Choroid plexus epithelial cell (primary cell): ENCODE data around the gene CCM2.

Experiments
- DNase-seq: peaks from one replicate; pipeline ENCODE4 v3.0.0-alpha.2; 2010; ENCODE audit warnings: low read depth
- H3K4me3 ChIP-seq: 2 replicates; pipeline ENCODE4 v1.5.1; 2011; ENCODE audit warnings: low read depth, mild to moderate bottlenecking, control low read depth, low read length, moderate library complexity
- TF ChIP-seq, protein P1 (sequence below): conservative IDR thresholded peaks from 2 replicates; pipeline ENCODE4 v1.5.1; 2011; ENCODE audit warnings: low read depth, mild to moderate bottlenecking, control low read depth, inconsistent platforms, low read length, moderate library complexity

The CCM2 gene

DNA sequence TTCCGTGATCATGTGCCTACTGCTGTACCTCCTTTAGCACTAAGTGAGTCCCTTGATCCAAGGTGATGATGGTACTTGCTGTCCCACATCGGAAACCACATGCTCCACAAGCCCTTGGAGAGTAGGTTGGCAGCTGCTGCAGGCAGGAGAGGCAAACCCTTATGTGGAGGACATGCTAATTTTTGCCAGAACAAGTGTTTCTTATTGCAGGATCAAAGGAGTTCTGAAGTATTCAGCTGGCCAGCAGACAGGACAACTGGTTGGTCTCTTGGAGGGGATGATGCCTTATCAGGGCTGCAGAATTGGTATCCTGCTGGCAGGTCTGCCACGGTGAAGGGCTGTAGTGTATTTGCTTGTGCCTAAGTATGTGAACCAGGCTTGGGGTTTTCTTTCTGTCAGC is 52.0 kb downstream of the CCM2 start:
- TF ChIP-seq, protein P1, sequence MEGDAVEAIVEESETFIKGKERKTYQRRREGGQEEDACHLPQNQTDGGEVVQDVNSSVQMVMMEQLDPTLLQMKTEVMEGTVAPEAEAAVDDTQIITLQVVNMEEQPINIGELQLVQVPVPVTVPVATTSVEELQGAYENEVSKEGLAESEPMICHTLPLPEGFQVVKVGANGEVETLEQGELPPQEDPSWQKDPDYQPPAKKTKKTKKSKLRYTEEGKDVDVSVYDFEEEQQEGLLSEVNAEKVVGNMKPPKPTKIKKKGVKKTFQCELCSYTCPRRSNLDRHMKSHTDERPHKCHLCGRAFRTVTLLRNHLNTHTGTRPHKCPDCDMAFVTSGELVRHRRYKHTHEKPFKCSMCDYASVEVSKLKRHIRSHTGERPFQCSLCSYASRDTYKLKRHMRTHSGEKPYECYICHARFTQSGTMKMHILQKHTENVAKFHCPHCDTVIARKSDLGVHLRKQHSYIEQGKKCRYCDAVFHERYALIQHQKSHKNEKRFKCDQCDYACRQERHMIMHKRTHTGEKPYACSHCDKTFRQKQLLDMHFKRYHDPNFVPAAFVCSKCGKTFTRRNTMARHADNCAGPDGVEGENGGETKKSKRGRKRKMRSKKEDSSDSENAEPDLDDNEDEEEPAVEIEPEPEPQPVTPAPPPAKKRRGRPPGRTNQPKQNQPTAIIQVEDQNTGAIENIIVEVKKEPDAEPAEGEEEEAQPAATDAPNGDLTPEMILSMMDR, result no peak
- no peak overlapping the region for H3K4me3 ChIP-seq
- no peak for DNase-seq

DNA sequence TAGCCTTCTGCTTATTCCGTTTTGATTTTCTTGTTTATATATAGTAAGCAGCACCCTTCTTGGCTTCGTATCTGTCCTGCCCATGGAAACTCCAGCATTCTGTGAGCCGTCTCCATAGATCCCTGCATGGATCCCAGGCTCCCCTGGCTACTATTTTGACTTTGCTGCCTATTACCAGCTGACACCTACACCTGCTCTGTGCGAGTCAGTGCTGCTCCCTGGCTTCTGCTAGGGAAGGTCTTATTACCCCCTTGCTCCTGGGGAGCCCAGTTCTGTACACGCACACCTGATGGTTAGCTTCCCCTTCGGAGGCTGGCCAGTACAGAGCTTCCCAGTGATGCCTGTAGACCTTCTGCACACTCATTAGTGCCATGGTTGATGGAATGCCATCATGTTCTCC is 53.4 kb downstream of the CCM2 start:
- DNase-seq, result no peak
- no peak overlapping the region for H3K4me3 ChIP-seq
- TF ChIP-seq, protein P1, result no peak

GRCh38 chr7:45053941-45054340 is 53.9 kb downstream of the CCM2 start:
- TF ChIP-seq, protein P1, result no peak
- DNase-seq, result no peak
- no peak overlapping the region for H3K4me3 ChIP-seq

GRCh38 chr7:45054442-45054841 is 54.4 kb downstream of the CCM2 start:
- TF ChIP-seq, protein P1, result no peak
- H3K4me3 ChIP-seq, result no peak overlapping the region
- no peak for DNase-seq

GRCh38 chr7:45055016-45055415 is 55.0 kb downstream of the CCM2 start:
- TF ChIP-seq, protein P1, result no peak
- no peak for DNase-seq
- H3K4me3 ChIP-seq, result no peak overlapping the region

DNA sequence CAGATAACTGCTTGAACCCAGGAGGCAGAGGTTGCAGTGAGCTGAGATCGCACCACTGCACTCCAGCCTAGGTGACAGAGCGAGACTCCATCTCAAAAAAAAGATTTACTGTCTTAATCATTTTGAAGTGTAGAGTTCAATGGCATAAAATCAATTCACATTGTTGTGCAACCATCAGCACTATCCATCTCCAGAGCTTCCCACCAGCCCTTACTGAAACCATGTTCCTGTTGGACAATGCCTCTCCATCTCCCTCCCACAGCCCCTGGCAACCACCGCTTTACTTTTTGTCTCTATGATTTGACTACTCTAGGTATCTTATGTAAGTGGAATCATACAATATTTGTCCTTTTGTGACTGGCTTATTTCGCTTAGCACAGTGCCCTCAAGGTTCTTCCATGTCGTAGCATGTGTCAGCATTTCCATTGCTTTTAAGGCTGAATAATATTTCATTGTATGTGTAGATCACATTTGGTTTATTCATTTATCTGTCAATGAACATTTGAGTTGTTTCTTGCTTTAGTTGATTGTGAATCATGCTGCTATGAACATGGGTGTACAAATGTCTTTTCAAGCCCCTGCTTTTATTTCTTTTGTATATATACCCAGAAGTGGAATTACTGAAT is 55.7 kb downstream of the CCM2 start:
- TF ChIP-seq, protein P1, result no peak
- DNase-seq, result no peak
- H3K4me3 ChIP-seq, result no peak overlapping the region

GRCh38 chr7:45057878-45058277 is 57.9 kb downstream of the CCM2 start:
- TF ChIP-seq, protein P1, result no peak
- H3K4me3 ChIP-seq, result no peak overlapping the region
- no peak for DNase-seq
